GM12892 (cell line): ENCODE results near the gene ZNF691.
A peak's percentile ranks its signal among the peaks of the same experiment; 100 is the strongest.

ENCODE experiments used
- POLR2A ChIP-seq: IDR thresholded peaks from 2 replicates; pipeline ENCODE4 v1.6.1; 2011; ENCODE audit warnings: low read depth, low read length, control low read depth
- POLR2AphosphoS5 ChIP-seq: IDR thresholded peaks from 2 replicates; pipeline ENCODE4 v1.6.1; 2011; ENCODE audit warnings: low read depth, low read length, control low read depth
- TAF1 ChIP-seq: IDR thresholded peaks from 2 replicates; pipeline ENCODE4 v1.6.1; 2011; ENCODE audit warnings: low read depth, mild to moderate bottlenecking, control low read depth, low read length, borderline replicate concordance

- TF ChIP-seq POLR2A (peak; percentile 81), POLR2AphosphoS5 (peak; percentile 68), TAF1 (no peak)
Observed at GRCh38 chr1:42846257-42847110, at the start of gene ZNF691.
